Adrenal gland (tissue), 12 donors: ENCODE data around the gene WWC2. TPM values are rescaled to one million over a fixed set of nuclear protein-coding genes. Genes with fewer than 3 reads are reported as not detected.

Experiments used
- DNase-seq, 7 donors: peaks; one replicate each; pipeline ENCODE4 v3.0.0-alpha.2; 2019 to 2020
- H3K27ac ChIP-seq, 5 donors: fragments of 200-600 bp; sonication (generic) in 4 of 5; 1 replicate in 3 of 5; 2 replicates in 2 of 5; pipeline versions ENCODE4 v1.5.1 to v1.8.0; 2016 to 2020; ENCODE audit warnings: mild to moderate bottlenecking in 1 of 5
- H3K27me3 ChIP-seq: fragments of 200-600 bp; 2 replicates; pipeline ENCODE4 v1.8.0; 2021
- H3K36me3 ChIP-seq, 2 donors: fragments of 200-600 bp; replicated peaks in 1 of 2; 1 replicate in 1 of 2; 2 replicates in 1 of 2; pipeline versions ENCODE4 v1.5.1 to v1.8.0; 2018 to 2022
- H3K4me1 ChIP-seq, 2 donors: fragments of 200-600 bp; replicated peaks in 1 of 2; 1 replicate in 1 of 2; 2 replicates in 1 of 2; pipeline versions ENCODE4 v1.5.1 to v1.8.0; 2018 to 2021
- H3K4me3 ChIP-seq, 4 donors: fragments of 200-600 bp; sonication (generic) in 3 of 4; one replicate each; pipeline ENCODE4 v1.5.1; 2016 to 2018
- H3K9me3 ChIP-seq, 3 donors: fragments of 200-600 bp; sonication (generic) in 1 of 3; replicated peaks in 1 of 3; 1 replicate in 2 of 3; 2 replicates in 1 of 3; pipeline versions ENCODE4 v1.5.1 to v1.8.0; 2016 to 2021
- POLR2A ChIP-seq, 2 donors: fragments of 450-650 bp; IDR thresholded peaks; one replicate each; pipeline ENCODE4 v1.6.1; 2017; ENCODE audit warnings: antibody characterized with exemption in 2 of 2, mild to moderate bottlenecking in 2 of 2, moderate library complexity in 1 of 2
- WGBS, 4 donors: extraction: QIAGEN DNeasy Blood & Tissue Kit in 2 of 4; methylation state at CpG; one replicate each; pipeline versions ENCODE4 v1.1.5 to v1.1.7; 2013 to 2017; 5-methylcytosine and 5-hydroxymethylcytosine counted together
- intact Hi-C, 2 donors: fragments of 100-400 bp; cut with DNase I; formaldehyde crosslinking; loops; one replicate each; pipeline versions ENCODE4 v1.14.1 to v1.15.0; 2022 to 2023
- polyA plus RNA-seq, 3 donors: library from polyadenylated mRNA; stranded (reverse); fragments of 200-250 nt in 2 of 3; fragments of 350-450 nt in 1 of 3; fragmentation: Illumina TruSeq in 1 of 3; extraction: RNeasy Lipid Tissue Mini Kit (QIAGEN cat#74804) in 1 of 3; gene quantifications; one replicate each; pipeline ENCODE4 v1.2.3, GENCODE V29; 2013 to 2014
- total RNA-seq, 9 donors: library from RNA; depleted of rRNA in 4 of 9; stranded (reverse); fragments of >200 nt in 4 of 9; fragments of 120-200 nt in 1 of 9; fragmentation: NEBNext Ultra II Directional in 1 of 9; extraction: Animal tissue kit (Norgen Biotek cat#: 25700) in 1 of 9; gene quantifications; one replicate each; pipeline versions ENCODE4 v1.1.0 to v1.2.4, GENCODE V29; 2013 to 2023
- TF ChIP-seq, protein P1 (sequence below), 6 experiments: fragments of 450-650 bp in 4 of 6; fragments of 200-600 bp in 2 of 6; sonication (generic) in 1 of 6; IDR thresholded peaks; 1 replicate in 5 of 6; 2 replicates in 1 of 6; pipeline versions ENCODE4 v1.5.1 to v1.8.0; 2016 to 2021; ENCODE audit warnings: antibody characterized with exemption in 6 of 6, mild to moderate bottlenecking in 2 of 6, moderate library complexity in 1 of 6
- donor health status: healthy with polysubstance abuse.
- donor health status: Bipolar disorder and iron deficiency.
- donor health status: DM: yes; HTN: yes; CAD: no.
- donor health status: DM: no; HTN: no; CAD: no.
- donor health status: DM: no; HTN: no; CAD: no.
- donor health status: DM: yes; HTN: yes; CAD: no.

Gene WWC2
- total and polyA plus RNA-seq, 12 donors = 3.1 to 27.9 (median 17.4) TPM

GRCh38 chr4:183326853-183327252, 227.8 kb downstream of the WWC2 start:
- no peaks in the 10 kb centered on the region for H3K4me1 ChIP-seq
- H3K27ac ChIP-seq = no peak overlapping the region
- TF ChIP-seq, protein P1, sequence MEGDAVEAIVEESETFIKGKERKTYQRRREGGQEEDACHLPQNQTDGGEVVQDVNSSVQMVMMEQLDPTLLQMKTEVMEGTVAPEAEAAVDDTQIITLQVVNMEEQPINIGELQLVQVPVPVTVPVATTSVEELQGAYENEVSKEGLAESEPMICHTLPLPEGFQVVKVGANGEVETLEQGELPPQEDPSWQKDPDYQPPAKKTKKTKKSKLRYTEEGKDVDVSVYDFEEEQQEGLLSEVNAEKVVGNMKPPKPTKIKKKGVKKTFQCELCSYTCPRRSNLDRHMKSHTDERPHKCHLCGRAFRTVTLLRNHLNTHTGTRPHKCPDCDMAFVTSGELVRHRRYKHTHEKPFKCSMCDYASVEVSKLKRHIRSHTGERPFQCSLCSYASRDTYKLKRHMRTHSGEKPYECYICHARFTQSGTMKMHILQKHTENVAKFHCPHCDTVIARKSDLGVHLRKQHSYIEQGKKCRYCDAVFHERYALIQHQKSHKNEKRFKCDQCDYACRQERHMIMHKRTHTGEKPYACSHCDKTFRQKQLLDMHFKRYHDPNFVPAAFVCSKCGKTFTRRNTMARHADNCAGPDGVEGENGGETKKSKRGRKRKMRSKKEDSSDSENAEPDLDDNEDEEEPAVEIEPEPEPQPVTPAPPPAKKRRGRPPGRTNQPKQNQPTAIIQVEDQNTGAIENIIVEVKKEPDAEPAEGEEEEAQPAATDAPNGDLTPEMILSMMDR (IDR thresholded peaks at IDR 0.05) = no peak
- no peak for TF ChIP-seq POLR2A (IDR thresholded peaks at IDR 0.05)
- no peak overlapping the region for H3K4me3 ChIP-seq
- intact Hi-C loops = no loop called here
- no peaks in the 10 kb centered on the region for H3K27me3 ChIP-seq
- WGBS, 4 donors = 43 to 75% (median 69%) methylated on average over 2 of the region's 2 CpGs
- DNase-seq = no peak
- no peaks in the 10 kb centered on the region for H3K9me3 ChIP-seq
- no peaks in the 10 kb centered on the region for H3K36me3 ChIP-seq

GRCh38 chr4:183327827-183328226, 228.8 kb downstream of the WWC2 start:
- no peaks in the 10 kb centered on the region for H3K36me3 ChIP-seq
- H3K4me1 ChIP-seq = no peaks in the 10 kb centered on the region
- 82 to 94% (median 90%) methylated on average over 4 to 7 of the region's 7 CpGs for WGBS, 4 donors
- no peaks in the 10 kb centered on the region for H3K9me3 ChIP-seq
- TF ChIP-seq, protein P1 (IDR thresholded peaks at IDR 0.05) = no peak
- TF ChIP-seq POLR2A (IDR thresholded peaks at IDR 0.05) = no peak
- no peak overlapping the region for H3K27ac ChIP-seq
- intact Hi-C loops = no loop called here
- DNase-seq = peak in 1 of 7 donors; percentile 25
- no peaks in the 10 kb centered on the region for H3K27me3 ChIP-seq
- H3K4me3 ChIP-seq = no peak overlapping the region

- intact Hi-C loops = no loop called here
- no peak for DNase-seq
- H3K9me3 ChIP-seq = no peaks in the 10 kb centered on the region
- no peak overlapping the region for H3K4me3 ChIP-seq
- H3K27me3 ChIP-seq = peaks cover 2% of the 10 kb centered on the region
- H3K27ac ChIP-seq = no peak overlapping the region
- no peaks in the 10 kb centered on the region for H3K36me3 ChIP-seq
- no peaks in the 10 kb centered on the region for H3K4me1 ChIP-seq
- WGBS, 4 donors = 60 to 71% (median 68%) methylated on average over 6 to 7 of the region's 7 CpGs
- TF ChIP-seq POLR2A (IDR thresholded peaks at IDR 0.05) = no peak
- TF ChIP-seq, protein P1 (IDR thresholded peaks at IDR 0.05) = no peak
These were observed 229.8 kb downstream of the WWC2 start for GRCh38 chr4:183328832-183329231.

DNA sequence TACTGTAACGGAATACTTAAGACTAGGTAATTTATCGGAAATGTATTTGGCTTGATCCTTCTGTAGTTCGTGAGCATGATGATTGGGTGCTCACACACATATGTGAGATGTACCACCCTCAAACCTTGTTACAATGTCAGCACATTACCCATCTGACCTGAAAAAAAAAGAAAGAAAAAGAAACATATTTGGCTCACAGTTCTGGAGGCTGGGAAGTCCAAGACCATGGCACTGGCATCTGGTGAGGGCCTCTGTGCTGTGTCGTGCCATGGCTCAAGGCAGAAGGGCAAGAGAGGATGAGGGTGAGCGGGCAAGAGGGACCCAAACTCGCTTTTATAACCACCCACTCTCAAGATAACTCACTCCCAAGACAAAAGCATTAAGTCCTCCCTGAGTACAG, 230.2 kb downstream of the WWC2 start:
- Histone ChIP-seq H3K9me3 (no peaks in the 10 kb centered on the region), H3K4me3 (no peak overlapping the region), H3K27me3 (peaks cover 6% of the 10 kb centered on the region), H3K27ac (no peak overlapping the region), H3K36me3 (no peaks in the 10 kb centered on the region), H3K4me1 (no peaks in the 10 kb centered on the region)
- peak in 1 of 7 donors; percentile 28 for DNase-seq
- intact Hi-C loops = no loop called here
- TF ChIP-seq POLR2A (IDR thresholded peaks at IDR 0.05) = no peak
- TF ChIP-seq, protein P1 (IDR thresholded peaks at IDR 0.05) = no peak
- 86 to 92% (median 89%) methylated on average over 6 of the region's 6 CpGs for WGBS, 4 donors
